Measurements from ENCODE around the gene PSAPL1. TPM values are rescaled to one million over a fixed set of nuclear protein-coding genes. Genes with fewer than 3 reads are reported as not detected.
A peak's percentile ranks its signal among the peaks of the same experiment; 100 is the strongest.

PSAPL1 gene
- total RNA-seq, 2 experiments from 2014 or later, result not detected

DNA sequence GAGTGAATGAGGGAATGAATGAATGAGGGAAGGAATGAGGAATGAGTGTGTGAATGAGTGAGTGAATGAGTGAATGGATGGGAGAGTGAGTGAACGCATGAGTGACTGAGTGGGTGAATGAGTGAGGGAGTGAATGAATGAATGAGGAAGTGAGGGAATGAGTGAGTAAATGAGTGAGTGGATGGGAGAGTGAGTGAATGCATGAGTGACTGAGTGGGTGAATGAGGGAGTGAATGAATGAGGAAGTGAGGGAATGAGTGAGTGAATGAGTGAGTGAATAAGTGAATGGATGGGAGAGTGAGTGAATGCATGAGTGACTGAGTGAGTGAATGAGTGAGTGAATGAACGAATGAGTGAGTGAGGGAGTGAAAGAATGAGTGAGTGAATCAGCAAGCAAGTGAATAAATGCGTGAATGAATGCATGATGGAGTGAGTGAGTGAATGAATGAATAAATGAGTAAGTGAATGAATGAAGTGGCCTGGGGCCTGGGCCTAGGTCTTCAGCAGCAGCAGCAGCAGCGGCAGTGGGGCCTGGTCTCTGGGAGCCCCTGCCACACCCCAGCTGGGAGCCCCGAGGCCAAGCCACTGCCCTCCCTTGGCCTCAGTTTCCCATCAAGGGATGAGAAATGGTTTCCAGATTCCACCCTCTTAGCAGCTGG is 16.2 kb upstream of the PSAPL1 start:
- Mint-ChIP-seq H3K9me3 (peaks cover 2% of the 10 kb centered on the region), H3K27ac (no peak overlapping the region), H3K27me3 (no peaks in the 10 kb centered on the region), H3K36me3 (no peaks in the 10 kb centered on the region), H3K4me1 (no peaks in the 10 kb centered on the region), H3K4me3 (no peak overlapping the region)
- POLR2A ChIA-PET, result no interaction called here
- ATAC-seq (ENCODE audit: low read depth) (no peak), DNase-seq (no peak)

DNA sequence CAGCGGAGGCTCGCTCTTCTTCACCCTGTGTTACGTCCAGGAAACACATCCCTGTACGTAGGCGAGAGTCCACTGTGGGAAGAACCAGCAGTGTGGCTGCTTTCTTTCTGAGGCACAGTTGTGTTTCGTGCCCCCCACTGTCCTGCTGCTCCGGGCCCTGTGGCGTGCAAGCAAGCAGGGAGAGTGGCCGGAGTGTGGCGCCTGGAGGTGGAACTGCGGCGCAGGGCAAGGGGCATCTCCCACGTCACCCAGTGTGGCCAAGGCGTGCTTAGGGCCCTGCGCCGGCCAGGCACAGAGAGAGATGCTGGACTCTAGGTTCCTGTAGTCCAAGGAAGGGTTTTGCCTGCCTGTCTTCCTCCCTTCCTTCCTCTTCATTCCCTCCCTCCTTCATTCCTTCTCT is 13.3 kb upstream of the PSAPL1 start:
- no peak for DNase-seq

DNA sequence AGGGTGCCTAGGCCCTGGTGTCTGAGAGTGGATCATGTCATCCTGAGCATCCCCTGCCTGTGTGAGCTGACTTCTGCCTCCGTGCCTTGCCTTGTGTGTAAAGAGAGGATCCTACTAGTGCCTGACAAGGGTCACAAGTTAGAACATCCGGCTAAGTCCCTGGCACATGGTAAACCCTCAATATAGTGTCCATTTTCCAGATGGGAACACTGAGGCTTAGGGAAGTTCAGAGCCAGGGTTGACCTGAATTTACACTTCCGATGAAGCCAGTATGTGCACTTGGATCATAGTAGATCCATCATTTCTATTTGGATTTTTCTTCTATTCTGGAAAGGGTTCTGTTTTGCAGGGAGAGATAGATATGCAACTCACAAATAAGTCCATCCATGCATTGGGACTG is 12.5 kb upstream of the PSAPL1 start:
- ATAC-seq (ENCODE audit: low read depth), result no peak
- Mint-ChIP-seq H3K4me1 (peaks cover 1% of the 10 kb centered on the region), H3K4me3 (no peak overlapping the region), H3K27me3 (no peaks in the 10 kb centered on the region), H3K9me3 (peaks cover 2% of the 10 kb centered on the region), H3K27ac (no peak overlapping the region), H3K36me3 (no peaks in the 10 kb centered on the region)
- POLR2A ChIA-PET, result no interaction called here
- no peak for DNase-seq

More for the DNA sequence above, 13.3 kb upstream of the PSAPL1 start:
- Mint-ChIP-seq H3K27me3 (no peaks in the 10 kb centered on the region), H3K4me3 (no peak overlapping the region), H3K9me3 (peaks cover 2% of the 10 kb centered on the region), H3K27ac (no peak overlapping the region), H3K4me1 (no peaks in the 10 kb centered on the region), H3K36me3 (no peaks in the 10 kb centered on the region)
- no peak for ATAC-seq (ENCODE audit: low read depth)
- POLR2A ChIA-PET, result no interaction called here

DNA sequence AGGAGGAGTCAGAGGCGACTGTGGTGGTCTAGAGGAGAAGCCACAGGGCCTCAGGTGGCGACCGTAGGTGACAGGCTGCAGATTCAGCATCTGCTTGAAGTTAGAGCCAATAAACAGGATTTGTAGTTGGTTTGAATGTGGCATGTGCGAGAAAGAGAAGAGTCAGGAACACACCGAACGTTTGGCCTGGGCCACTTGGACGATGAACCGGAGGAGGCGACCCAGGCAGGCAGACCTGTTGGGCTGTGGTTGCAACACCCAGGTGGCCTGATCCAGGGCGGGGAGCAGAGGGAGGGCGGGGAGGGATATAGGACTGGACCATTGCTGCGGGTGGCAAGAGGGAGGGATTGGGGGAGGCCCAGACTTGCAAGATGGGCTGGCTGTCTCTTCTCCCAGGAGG is 10.0 kb upstream of the PSAPL1 start:
- no peak for ATAC-seq (ENCODE audit: low read depth)
- POLR2A ChIA-PET, result no interaction called here
- H3K9me3 Mint-ChIP-seq, result peaks cover 2% of the 10 kb centered on the region
- H3K4me1 Mint-ChIP-seq, result peaks cover 1% of the 10 kb centered on the region
- H3K4me3 Mint-ChIP-seq, result no peak overlapping the region
- H3K36me3 Mint-ChIP-seq, result no peaks in the 10 kb centered on the region
- H3K27ac Mint-ChIP-seq, result no peak overlapping the region
- DNase-seq, result no peak
- no peaks in the 10 kb centered on the region for H3K27me3 Mint-ChIP-seq

DNA sequence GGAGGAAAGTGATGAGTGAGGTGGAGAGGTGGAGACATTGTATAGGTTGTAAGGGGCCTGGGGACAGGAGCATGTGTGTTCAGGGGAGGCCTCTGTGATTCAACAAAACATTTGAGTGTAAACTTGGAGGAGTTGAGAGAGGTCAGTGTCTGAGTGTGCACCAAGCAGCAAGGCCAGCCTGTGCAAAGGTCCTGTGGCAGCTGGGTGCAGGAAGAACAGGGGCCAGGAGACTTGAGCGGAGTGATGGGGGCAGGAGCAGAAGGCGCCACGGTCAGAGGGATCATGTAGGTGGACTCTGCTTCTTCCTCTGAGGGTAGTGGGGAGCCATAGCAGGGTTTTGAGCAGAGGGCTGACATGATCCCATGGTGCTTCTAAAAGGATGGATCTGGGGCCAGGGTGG is 9.6 kb upstream of the PSAPL1 start:
- peaks cover 1% of the 10 kb centered on the region for H3K4me1 Mint-ChIP-seq
- no peak for DNase-seq
- H3K36me3 Mint-ChIP-seq, result no peaks in the 10 kb centered on the region
- no peak overlapping the region for H3K4me3 Mint-ChIP-seq
- H3K27ac Mint-ChIP-seq, result no peak overlapping the region
- no peak for ATAC-seq (ENCODE audit: low read depth)
- no peaks in the 10 kb centered on the region for H3K27me3 Mint-ChIP-seq
- POLR2A ChIA-PET, result no interaction called here
- peaks cover 2% of the 10 kb centered on the region for H3K9me3 Mint-ChIP-seq

DNA sequence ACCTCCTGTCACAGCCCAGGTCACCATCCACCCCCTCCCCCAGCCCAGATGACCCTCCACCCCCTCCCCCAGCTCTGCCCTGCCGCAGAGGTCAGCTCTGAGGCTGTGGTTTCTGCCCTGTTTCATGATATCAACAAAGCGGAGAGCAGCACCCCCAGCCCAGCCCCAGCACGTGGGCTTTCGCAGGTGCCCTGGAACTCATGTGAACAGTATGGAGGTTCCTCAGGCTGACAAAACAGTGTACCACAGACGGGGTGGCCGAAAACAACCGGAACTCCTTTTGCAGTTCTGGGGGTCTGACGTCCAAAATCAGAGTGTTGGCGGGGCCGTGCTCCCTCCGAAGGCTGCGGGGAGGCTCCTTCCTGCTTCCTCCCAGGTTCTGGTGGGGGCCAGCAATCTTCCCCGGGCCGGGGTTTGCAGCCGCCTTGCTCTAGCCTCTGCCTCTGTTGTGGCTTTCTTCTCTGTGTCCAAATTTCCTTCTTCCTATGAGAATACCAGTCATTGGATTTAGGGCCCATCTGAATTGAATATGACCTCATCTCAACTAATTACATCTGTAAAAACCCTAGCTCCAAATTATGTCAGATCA is 7.9 kb upstream of the PSAPL1 start:
- DNase-seq, result no peak
- H3K27ac Mint-ChIP-seq, result peak overlapping the region; percentile 34
- H3K36me3 Mint-ChIP-seq, result no peaks in the 10 kb centered on the region
- POLR2A ChIA-PET, result no interaction called here
- H3K4me3 Mint-ChIP-seq, result no peak overlapping the region
- no peaks in the 10 kb centered on the region for H3K9me3 Mint-ChIP-seq
- peaks cover 1% of the 10 kb centered on the region for H3K4me1 Mint-ChIP-seq
- no peaks in the 10 kb centered on the region for H3K27me3 Mint-ChIP-seq
- no peak for ATAC-seq (ENCODE audit: low read depth)

DNA sequence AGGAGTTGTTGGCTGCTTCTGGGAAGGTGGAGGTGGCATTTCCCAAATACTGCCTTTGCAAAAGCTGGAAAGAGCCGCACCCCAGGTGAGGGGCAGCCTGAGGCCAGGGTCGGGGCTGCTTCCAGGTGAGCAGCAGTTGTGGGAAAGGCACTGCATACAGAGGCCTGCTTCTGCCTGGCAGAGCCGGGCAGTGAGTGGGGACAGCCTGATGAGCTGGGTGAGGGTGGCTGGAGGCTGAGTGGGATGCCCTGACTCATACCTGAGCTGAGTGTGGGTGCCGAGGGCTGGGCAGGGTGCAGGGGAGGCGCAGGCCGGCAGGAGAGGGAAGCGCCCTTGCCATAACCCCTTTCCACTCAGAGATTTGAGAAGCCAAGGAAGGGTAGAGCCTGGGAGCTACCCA is 6.5 kb upstream of the PSAPL1 start:
- POLR2A ChIA-PET, result no interaction called here
- H3K27ac Mint-ChIP-seq, result no peak overlapping the region
- H3K36me3 Mint-ChIP-seq, result no peaks in the 10 kb centered on the region
- H3K9me3 Mint-ChIP-seq, result no peaks in the 10 kb centered on the region
- no peak for DNase-seq
- H3K27me3 Mint-ChIP-seq, result no peaks in the 10 kb centered on the region
- peaks cover 1% of the 10 kb centered on the region for H3K4me1 Mint-ChIP-seq
- no peak for ATAC-seq (ENCODE audit: low read depth)
- H3K4me3 Mint-ChIP-seq, result no peak overlapping the region

DNA sequence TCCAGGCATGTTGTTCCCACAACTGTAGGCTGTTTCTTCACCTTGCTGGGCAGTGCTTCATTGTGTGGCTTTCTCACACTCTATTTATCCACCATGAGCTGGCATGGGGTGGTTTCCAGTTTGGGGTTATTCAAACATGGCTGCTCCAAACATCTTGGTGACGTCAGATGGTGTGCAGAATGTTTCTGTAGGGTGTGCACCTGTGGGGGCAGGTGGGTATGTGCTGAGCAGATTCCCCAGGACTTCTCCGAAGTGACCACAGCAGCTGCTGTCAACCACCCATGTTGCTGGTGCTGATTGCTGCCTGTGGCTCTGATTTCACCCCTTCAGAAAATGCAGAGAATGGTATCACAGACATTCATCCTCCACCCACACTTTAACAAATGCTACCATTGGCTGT is 5.0 kb upstream of the PSAPL1 start:
- H3K4me1 Mint-ChIP-seq, result peaks cover 1% of the 10 kb centered on the region
- H3K9me3 Mint-ChIP-seq, result no peaks in the 10 kb centered on the region
- H3K36me3 Mint-ChIP-seq, result no peaks in the 10 kb centered on the region
- no peak overlapping the region for H3K27ac Mint-ChIP-seq
- H3K4me3 Mint-ChIP-seq, result no peak overlapping the region
- DNase-seq (no peak), ATAC-seq (ENCODE audit: low read depth) (no peak)
- no peaks in the 10 kb centered on the region for H3K27me3 Mint-ChIP-seq
- POLR2A ChIA-PET, result no interaction called here

DNA sequence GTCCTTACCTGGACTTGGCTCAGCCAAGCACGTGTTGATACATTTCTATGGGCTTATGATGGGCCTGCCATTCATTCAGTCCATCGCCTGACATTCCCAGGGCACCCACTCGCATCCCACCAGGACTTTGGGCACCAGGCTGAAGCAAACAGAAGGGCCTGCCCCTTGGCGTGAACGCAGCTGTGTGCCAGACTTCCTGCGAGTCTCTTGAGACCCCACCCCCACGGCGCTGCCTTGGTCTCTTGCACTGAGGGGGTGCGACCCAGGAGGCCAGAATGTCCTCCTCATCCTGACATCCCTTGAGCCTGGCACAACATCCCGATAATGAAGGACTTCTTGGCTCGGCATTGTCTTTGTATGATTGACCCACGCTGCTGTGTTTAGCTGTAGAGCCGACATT is 1.5 kb upstream of the PSAPL1 start:
- DNase-seq (no peak), ATAC-seq (ENCODE audit: low read depth) (no peak)
- POLR2A ChIA-PET, result no interaction called here
- H3K4me3 Mint-ChIP-seq, result no peak overlapping the region
- H3K4me1 Mint-ChIP-seq, result no peaks in the 10 kb centered on the region
- H3K36me3 Mint-ChIP-seq, result no peaks in the 10 kb centered on the region
- no peaks in the 10 kb centered on the region for H3K9me3 Mint-ChIP-seq
- H3K27me3 Mint-ChIP-seq, result no peaks in the 10 kb centered on the region
- no peak overlapping the region for H3K27ac Mint-ChIP-seq

DNA sequence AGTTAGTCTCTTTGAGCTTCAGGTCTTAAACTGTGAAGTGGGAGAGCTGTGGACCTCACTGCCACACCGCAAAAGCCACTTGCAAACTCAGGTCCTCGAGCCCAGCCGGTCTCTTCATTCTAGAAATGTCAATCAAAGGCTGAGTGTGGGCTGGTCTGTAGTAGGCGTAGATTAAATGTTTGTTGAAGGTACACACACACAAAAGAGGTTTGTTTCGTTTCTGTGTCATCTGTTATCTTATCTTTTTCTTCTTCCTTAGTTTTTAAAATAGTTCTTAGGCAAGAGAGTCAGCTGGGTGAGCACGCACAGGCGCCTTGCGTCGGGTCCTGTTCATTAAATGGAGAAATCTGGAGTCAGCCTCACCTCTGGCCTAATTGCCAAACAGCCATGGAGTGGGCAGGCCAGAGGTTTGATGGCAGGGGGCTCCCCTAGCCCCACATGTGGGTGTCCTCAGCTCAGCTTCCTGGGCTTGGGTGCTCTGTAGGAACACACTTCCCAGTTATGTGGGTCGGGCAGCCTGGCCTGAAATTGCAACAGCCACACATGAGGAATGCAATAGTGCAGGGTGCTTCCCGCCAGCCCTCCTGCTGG is 836 bp upstream of the PSAPL1 start:
- POLR2A ChIA-PET, result no interaction called here
- ATAC-seq (ENCODE audit: low read depth), result no peak
- no peak overlapping the region for H3K27ac Mint-ChIP-seq
- no peak overlapping the region for H3K4me3 Mint-ChIP-seq
- no peak for DNase-seq
- H3K36me3 Mint-ChIP-seq, result no peaks in the 10 kb centered on the region
- no peaks in the 10 kb centered on the region for H3K27me3 Mint-ChIP-seq
- no peaks in the 10 kb centered on the region for H3K9me3 Mint-ChIP-seq
- H3K4me1 Mint-ChIP-seq, result no peaks in the 10 kb centered on the region

DNA sequence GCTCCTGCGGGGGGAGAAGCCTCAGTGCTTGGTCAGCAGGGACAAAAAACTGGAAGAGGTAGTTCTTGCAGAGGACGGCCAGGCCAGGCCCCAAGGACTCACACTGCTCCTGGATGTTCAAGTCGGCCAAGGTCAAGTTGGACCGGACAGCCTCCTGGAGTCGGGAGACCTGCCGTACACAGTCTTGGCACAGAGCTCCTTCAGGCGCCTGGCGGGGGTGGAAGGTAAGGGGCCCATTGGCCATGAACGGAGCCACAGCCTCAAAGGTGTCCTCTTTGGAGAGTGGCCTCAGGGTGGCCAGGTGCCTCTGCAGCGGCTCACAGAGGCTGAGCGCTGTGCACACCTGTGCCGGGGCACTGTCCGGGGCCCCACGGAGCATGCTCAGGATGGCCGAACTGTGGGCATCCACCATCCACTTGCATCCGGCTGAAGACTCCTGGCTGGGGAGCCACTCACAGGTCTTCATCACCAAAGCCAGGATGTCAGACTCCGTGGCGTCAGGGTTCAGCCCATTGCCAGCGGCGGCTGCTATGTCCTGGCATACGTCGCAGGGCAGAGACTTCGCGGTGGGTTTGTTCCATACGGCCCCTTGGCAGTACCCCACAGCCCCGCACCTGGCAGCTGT is 477 bp downstream of the PSAPL1 start:
- Mint-ChIP-seq H3K9me3 (no peaks in the 10 kb centered on the region), H3K4me3 (no peak overlapping the region), H3K36me3 (no peaks in the 10 kb centered on the region), H3K27me3 (no peaks in the 10 kb centered on the region), H3K4me1 (no peaks in the 10 kb centered on the region), H3K27ac (no peak overlapping the region)
- POLR2A ChIA-PET, result no interaction called here
- ATAC-seq (ENCODE audit: low read depth) (no peak), DNase-seq (no peak)

DNA sequence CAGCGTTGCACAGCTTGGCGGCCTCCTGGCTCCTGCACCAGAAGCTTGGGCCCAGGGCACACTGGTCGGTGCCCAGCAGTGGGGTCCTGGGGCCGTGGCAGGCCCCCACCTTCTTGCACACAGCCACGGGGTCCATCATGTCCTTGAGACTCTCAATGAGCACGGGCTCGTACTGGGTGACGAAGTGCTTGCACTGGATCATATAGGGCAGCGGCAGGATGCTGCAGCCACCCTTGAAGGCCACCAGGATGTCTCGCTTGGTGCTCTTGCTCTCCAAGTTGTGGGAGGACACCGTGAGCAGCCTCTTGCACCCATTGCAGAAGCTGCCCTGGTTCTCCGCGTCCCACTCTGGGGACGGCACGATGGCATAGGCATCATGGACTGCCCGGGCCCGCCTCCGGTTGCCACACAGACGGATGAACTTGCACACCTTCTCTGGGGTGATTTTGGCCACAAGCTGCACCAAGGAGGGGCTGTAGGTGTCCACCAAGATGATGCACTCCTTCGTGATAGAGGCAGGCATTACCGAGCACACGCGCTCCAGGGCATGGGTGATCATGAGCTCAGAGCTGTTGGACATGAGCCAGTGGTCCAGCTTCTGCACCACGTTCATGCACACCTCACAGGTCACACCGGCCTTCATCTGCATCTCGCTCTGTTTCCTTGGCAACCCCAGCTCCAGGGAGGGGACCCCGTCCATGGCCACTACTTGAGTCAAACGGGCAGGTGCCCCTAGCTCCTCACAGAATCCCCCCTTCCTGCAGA is 1.2 kb downstream of the PSAPL1 start:
- DNase-seq, result no peak
- no peak for ATAC-seq (ENCODE audit: low read depth)
- no peaks in the 10 kb centered on the region for H3K36me3 Mint-ChIP-seq
- POLR2A ChIA-PET, result no interaction called here
- no peak overlapping the region for H3K4me3 Mint-ChIP-seq
- H3K27ac Mint-ChIP-seq, result no peak overlapping the region
- H3K27me3 Mint-ChIP-seq, result no peaks in the 10 kb centered on the region
- no peaks in the 10 kb centered on the region for H3K4me1 Mint-ChIP-seq
- H3K9me3 Mint-ChIP-seq, result no peaks in the 10 kb centered on the region

DNA sequence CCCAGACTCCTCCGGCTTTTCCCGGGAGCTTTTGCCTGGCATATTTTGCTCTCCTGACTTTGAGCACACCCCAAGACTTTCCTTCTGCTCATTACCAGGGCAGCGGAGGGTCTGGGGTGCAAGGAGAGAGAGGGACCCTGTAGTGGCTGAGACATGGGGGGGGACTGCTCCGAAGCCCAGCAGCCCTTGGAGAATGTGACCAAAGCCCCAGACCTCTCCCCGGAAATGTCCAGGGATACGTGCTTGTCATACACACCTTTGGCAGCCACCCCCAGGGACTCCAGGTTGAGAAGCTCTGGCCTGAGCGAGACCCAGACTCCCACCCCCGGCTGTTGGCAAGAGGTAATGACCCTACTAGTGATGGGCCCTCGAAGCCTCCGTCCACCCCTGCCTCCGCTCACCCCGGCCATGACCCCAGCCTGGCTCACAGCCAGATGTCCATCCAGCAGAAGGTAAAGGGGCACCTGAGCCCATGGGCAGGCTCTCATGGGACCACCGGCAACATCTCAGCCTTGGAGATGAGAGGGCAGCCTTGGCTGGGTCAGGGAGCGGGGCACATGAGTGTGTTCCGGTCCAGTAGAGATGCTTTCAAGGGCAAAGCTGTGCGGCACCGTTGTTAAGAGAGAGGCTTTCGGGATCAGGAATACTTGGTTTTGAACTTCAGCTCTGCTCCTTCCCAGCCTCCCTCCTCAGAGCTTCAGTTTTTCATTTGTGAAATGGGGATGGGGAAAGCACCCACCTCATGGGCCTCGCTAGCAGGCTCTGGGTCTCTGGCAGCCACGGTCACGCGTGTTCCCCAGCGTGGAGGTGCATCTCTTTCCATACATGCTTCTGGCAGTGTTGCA is 2.0 kb downstream of the PSAPL1 start:
- no peaks in the 10 kb centered on the region for H3K27me3 Mint-ChIP-seq
- H3K9me3 Mint-ChIP-seq, result no peaks in the 10 kb centered on the region
- DNase-seq (no peak), ATAC-seq (ENCODE audit: low read depth) (no peak)
- no peak overlapping the region for H3K27ac Mint-ChIP-seq
- H3K36me3 Mint-ChIP-seq, result no peaks in the 10 kb centered on the region
- POLR2A ChIA-PET, result no interaction called here
- H3K4me1 Mint-ChIP-seq, result no peaks in the 10 kb centered on the region
- H3K4me3 Mint-ChIP-seq, result no peak overlapping the region

All from activated naive CD8-positive, alpha-beta T cell treated with anti-CD3 and anti-CD28 coated beads, Interleukin-2, amount 10 ng/mL, durations not matched to agents 7 days and 5 days (primary cell).